Measurements from ENCODE around the gene DAND5. TPM values are rescaled to one million over a fixed set of nuclear protein-coding genes. Genes with fewer than 3 reads are reported as not detected.
A peak's percentile ranks its signal among the peaks of the same experiment; 100 is the strongest.

The DAND5 gene
- total RNA-seq, 2 donors from 2014 or later, result 1.8 TPM; not detected in 1

- H3K36me3 ChIP-seq, result no peaks in the 10 kb centered on the region
- no peak for TF ChIP-seq POLR2AphosphoS5 (IDR thresholded peaks at IDR 0.05)
- no peak for TF ChIP-seq POLR2A (IDR thresholded peaks at IDR 0.05)
- TF ChIP-seq, protein P1, sequence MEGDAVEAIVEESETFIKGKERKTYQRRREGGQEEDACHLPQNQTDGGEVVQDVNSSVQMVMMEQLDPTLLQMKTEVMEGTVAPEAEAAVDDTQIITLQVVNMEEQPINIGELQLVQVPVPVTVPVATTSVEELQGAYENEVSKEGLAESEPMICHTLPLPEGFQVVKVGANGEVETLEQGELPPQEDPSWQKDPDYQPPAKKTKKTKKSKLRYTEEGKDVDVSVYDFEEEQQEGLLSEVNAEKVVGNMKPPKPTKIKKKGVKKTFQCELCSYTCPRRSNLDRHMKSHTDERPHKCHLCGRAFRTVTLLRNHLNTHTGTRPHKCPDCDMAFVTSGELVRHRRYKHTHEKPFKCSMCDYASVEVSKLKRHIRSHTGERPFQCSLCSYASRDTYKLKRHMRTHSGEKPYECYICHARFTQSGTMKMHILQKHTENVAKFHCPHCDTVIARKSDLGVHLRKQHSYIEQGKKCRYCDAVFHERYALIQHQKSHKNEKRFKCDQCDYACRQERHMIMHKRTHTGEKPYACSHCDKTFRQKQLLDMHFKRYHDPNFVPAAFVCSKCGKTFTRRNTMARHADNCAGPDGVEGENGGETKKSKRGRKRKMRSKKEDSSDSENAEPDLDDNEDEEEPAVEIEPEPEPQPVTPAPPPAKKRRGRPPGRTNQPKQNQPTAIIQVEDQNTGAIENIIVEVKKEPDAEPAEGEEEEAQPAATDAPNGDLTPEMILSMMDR (IDR thresholded peaks at IDR 0.05), result no peak
- intact Hi-C loops (cut with DNase I), result no loop called here
- H3K4me3 ChIP-seq, result peak overlapping the region; percentile 29 to 41
- no peaks in the 10 kb centered on the region for H3K27me3 ChIP-seq (replicated peaks; ENCODE audit: insufficient read depth)
- peaks cover 43% of the 10 kb centered on the region for H3K4me1 ChIP-seq (replicated peaks)
- 10% methylated on average over 20 of the region's 20 CpGs for WGBS
- H3K27ac ChIP-seq, result peak overlapping the region; percentile 96 to 97
- no peaks in the 10 kb centered on the region for H3K9me3 ChIP-seq
- DNase-seq (ENCODE audit: low spot score), result no peak
Measured at GRCh38 chr19:13013649-13014048, 44.3 kb downstream of the DAND5 start.

GRCh38 chr19:13014101-13014920 is 44.9 kb downstream of the DAND5 start:
- Histone ChIP-seq H3K27ac (peak overlapping the region; percentile 96 to 97), H3K4me1 (replicated peaks) (peaks cover 42% of the 10 kb centered on the region), H3K36me3 (no peaks in the 10 kb centered on the region), H3K4me3 (peak overlapping the region; percentile 29 to 41), H3K27me3 (replicated peaks; ENCODE audit: insufficient read depth) (no peaks in the 10 kb centered on the region), H3K9me3 (no peaks in the 10 kb centered on the region)
- DNase-seq (ENCODE audit: low spot score), result no peak
- WGBS, result 17% methylated on average over 35 of the region's 35 CpGs
- intact Hi-C loops (cut with DNase I), result no loop called here
- no peak for TF ChIP-seq POLR2AphosphoS5 (IDR thresholded peaks at IDR 0.05)
- no peak for TF ChIP-seq POLR2A (IDR thresholded peaks at IDR 0.05)
- TF ChIP-seq, protein P1 (IDR thresholded peaks at IDR 0.05), result no peak

- no peak for DNase-seq (ENCODE audit: low spot score)
- intact Hi-C loops (cut with DNase I), result no loop called here
- TF ChIP-seq, protein P1 (IDR thresholded peaks at IDR 0.05), result no peak
- no peak for TF ChIP-seq POLR2AphosphoS5 (IDR thresholded peaks at IDR 0.05)
- TF ChIP-seq POLR2A (IDR thresholded peaks at IDR 0.05), result no peak
Measured at GRCh38 chr19:13014921-13015280, 45.5 kb downstream of the DAND5 start.

DNA sequence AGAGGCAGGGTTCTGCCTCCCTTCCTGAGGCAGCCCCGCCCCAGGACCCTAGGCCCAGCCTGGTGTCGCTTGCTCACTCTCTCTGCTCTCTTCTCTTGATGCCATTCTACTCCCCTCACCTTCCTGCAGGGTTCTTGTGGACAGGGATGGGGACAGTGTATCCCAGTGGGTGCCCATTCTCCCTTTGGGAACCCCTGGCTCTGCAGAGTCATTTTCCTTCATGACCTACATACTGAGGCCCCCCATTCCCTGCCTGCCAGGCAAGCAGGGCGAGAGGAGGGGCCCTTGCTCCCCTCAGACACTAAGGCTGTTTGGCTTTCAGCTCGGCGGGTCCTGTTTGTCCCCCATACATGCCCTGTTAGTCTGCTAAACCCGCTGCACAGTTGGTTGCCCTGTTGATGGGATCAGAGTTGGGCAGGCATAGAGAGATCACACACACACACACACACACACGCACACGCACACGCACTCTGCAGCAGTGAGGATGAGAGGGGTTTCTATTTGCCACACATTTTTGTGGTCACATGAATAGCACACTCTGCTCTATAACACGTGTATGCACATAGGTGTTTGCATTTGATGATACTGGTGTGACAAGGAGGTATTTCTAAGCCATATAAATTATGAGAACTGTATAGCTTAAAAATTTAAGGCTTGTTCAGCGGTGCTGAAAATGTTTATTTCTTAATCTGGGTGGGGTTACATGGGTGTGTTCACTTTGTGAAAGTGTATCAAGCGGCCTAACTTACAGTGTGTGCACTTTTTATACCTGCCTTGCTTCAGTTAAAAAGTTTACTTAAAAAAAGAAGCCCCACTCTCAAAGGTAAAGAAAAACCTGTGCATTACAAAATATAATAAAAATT is 46.2 kb downstream of the DAND5 start:
- TF ChIP-seq, protein P1 (IDR thresholded peaks at IDR 0.05), result no peak
- TF ChIP-seq POLR2AphosphoS5 (IDR thresholded peaks at IDR 0.05), result no peak
- no peak for TF ChIP-seq POLR2A (IDR thresholded peaks at IDR 0.05)
- no peak for DNase-seq (ENCODE audit: low spot score)
- intact Hi-C loops (cut with DNase I), result no loop called here
- no peaks in the 10 kb centered on the region for H3K9me3 ChIP-seq
- H3K4me3 ChIP-seq, result peak overlapping the region in 1 of 2 donors; percentile 41
- H3K27me3 ChIP-seq (replicated peaks; ENCODE audit: insufficient read depth), result no peaks in the 10 kb centered on the region
- no peaks in the 10 kb centered on the region for H3K36me3 ChIP-seq
- peaks cover 38% of the 10 kb centered on the region for H3K4me1 ChIP-seq (replicated peaks)
- WGBS, result 30% methylated on average over 12 of the region's 12 CpGs
- H3K27ac ChIP-seq, result peak overlapping the region; percentile 96 to 97

More at GRCh38 chr19:13014921-13015280, 45.5 kb downstream of the DAND5 start:
- Histone ChIP-seq H3K4me3 (peak overlapping the region; percentile 29 to 41), H3K4me1 (replicated peaks) (peaks cover 39% of the 10 kb centered on the region), H3K27ac (peak overlapping the region; percentile 96 to 97), H3K36me3 (no peaks in the 10 kb centered on the region), H3K9me3 (no peaks in the 10 kb centered on the region), H3K27me3 (replicated peaks; ENCODE audit: insufficient read depth) (no peaks in the 10 kb centered on the region)
- 36% methylated on average over 4 of the region's 4 CpGs for WGBS
